GM10266 (cell line): ENCODE results near the gene EPHA6.

ENCODE experiments used
- DNase-seq: peaks from one replicate; pipeline ENCODE4 v3.0.0; 2012; ENCODE audit errors: extremely low spot score
- TF ChIP-seq, protein P1 (sequence below): IDR thresholded peaks from 2 replicates; pipeline ENCODE4 v1.5.1; 2012; ENCODE audit warnings: mild to moderate bottlenecking, low read depth; ENCODE audit not compliant: control insufficient read depth, insufficient read depth; ENCODE audit errors: missing control alignments

EPHA6 gene

DNA sequence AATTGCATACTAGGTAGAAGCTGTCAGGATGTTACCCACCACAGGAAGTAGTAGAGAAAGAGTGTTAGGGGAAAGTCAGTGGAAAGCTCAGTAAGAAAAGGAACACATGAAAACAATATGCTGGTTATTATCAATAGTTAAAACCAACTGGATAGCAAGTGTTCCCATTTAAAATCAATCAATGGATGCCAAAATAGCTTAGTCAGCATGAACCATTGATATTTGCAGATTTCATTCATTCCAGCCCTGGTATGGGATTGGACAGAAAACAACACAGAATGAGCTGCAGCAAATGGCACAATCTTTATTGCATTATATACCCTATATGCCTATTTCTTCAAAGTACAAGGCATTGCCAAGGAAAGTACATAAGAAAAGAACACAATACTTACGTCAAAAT, 293.7 kb downstream of the EPHA6 start:
- no peak for DNase-seq
- TF ChIP-seq, protein P1, sequence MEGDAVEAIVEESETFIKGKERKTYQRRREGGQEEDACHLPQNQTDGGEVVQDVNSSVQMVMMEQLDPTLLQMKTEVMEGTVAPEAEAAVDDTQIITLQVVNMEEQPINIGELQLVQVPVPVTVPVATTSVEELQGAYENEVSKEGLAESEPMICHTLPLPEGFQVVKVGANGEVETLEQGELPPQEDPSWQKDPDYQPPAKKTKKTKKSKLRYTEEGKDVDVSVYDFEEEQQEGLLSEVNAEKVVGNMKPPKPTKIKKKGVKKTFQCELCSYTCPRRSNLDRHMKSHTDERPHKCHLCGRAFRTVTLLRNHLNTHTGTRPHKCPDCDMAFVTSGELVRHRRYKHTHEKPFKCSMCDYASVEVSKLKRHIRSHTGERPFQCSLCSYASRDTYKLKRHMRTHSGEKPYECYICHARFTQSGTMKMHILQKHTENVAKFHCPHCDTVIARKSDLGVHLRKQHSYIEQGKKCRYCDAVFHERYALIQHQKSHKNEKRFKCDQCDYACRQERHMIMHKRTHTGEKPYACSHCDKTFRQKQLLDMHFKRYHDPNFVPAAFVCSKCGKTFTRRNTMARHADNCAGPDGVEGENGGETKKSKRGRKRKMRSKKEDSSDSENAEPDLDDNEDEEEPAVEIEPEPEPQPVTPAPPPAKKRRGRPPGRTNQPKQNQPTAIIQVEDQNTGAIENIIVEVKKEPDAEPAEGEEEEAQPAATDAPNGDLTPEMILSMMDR = no peak

DNA sequence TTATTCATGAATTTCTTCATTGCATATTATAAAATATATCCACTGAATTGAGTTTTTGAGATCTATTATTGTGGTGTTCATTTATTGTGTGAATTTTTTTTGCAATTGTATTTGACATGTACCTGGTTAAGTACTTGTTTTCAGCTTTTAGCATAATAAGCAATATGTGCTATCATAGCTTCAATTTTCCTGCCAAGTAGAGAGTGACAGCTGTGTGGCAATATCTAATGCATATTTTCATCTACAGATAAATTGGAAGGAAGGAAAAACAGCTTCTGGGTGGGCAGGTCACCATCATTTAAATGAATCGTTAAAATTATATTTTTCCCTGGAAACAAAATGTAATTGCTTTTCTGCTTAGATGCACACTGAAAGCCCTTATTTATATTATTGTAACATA, 296.9 kb downstream of the EPHA6 start:
- TF ChIP-seq, protein P1 = no peak
- no peak for DNase-seq

DNA sequence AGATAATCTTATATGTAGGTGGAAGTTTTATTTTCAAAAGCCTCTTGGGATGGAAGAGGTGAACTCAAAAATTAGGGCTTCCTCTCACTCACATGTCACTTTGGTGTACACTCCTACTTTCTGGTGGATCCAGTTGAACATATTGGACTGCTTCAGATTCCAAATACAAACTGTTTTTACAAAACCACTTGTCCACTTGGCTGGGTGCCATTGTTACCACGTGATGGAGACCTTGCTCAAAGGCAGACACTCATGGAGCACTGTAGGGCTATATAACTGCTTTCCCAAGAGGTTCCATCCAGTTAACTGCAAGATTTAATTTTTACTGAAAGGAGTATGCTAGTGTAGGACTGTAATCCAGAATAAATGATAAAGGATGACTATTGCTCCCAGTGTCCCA, 307.0 kb downstream of the EPHA6 start:
- DNase-seq = no peak
- TF ChIP-seq, protein P1 = no peak

DNA sequence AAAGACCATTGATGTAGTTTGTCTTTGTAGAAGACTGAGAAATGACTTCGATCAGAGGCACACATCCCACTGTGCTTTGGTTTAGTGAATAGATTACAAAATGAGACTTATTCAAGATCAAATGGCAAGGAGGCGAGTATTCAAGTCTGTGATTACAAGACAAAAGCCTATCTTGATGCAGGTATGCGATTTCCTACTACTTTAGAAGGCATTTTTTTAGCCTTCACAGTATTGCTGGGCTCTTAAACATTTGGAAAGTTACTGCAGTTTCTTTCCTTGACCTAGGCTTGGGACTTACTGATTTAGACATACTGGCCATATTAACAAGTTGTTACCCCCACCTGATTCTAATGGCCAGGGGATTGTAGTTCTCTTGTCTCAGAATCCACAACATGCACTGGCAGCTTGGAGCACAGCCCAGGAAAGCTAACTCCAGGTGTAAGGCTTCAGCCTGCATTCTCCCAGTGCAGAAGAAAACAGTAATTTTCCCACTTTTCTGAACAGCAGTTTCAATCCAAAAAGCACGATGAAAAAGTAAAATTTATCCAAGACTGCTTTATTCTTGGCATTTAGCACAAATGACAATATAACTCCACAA, 311.6 kb downstream of the EPHA6 start:
- DNase-seq = no peak
- TF ChIP-seq, protein P1 = no peak

DNA sequence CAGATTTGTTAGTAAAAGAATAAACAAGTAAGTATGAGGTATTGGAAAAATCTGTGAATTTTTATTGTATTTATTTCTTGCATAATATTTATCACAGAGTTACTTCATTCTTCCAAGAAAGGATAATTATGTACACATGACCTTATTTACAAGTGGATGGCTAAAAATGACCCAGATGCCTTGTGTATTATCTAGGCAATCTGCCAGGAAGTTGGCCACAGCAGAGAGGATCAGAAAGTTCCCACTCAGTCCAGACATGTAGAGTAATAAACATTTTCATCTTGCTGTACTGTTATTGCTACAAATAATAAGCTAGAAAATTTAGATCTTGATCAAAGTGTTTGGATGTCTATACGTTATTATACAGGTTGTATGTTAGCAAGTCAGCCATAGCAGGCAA, 317.1 kb downstream of the EPHA6 start:
- TF ChIP-seq, protein P1 = no peak
- no peak for DNase-seq

DNA sequence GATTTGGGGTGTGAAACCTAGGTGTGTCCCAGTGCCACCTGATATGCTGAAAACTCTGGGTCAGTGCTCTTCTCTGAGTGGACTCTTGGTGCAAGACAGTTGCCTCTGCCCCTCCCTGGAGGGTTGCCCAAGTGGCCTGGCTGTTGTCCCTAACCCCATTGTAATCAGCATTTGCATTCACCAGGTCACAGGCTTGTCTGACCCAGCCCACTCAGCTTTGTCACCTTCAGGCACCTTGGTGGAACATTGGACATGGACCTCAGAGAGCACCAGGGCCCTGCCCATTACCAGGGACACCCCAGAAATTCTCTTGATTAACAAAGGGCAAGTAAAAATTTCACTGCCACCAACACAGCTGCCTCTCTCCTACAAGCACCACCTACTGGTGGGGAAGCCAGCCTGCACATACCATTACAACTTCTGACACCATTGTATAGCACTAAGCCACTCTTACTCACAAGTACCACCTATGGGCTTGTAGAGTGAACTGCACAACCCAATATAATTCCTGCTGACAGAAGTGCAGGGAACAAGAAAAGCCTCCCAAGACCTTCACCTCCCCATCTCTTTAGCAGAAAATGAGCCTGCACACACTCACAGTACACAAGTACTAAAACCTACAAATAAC, 324.6 kb downstream of the EPHA6 start:
- TF ChIP-seq, protein P1 = no peak
- DNase-seq = no peak

DNA sequence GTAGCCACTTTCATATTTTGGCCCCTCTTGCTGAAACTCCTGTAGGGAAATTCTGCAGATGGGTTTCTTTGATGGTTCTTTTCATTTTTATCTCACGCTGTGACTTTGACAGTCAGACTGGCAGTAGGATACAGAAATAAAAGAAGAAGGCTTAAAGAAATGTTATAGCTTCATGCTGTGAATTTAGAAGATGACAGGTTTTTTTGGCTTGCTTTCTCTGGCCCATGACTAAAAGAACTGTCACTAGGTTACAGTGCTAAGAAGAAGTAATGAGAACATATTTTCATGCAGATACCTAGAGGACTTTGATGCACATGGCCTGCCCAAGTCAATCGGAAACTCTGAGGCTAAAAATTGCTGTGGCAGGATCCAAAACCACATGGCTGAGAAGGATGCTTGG, 334.5 kb downstream of the EPHA6 start:
- DNase-seq = no peak
- TF ChIP-seq, protein P1 = no peak
